ENCODE measurements around the gene CFAP100.

The CFAP100 gene

GRCh38 chr3:126422571-126423091 lies 27.9 kb downstream of the CFAP100 start:
- no peaks in the 10 kb centered on the region for H4K20me1 ChIP-seq (ENCODE audit: insufficient read depth, low read length)
- H3K27me3 ChIP-seq (replicated peaks; ENCODE audit: insufficient read depth, low read length), result no peaks in the 10 kb centered on the region
- no peaks in the 10 kb centered on the region for H3K9me3 ChIP-seq (replicated peaks; ENCODE audit: insufficient read depth, low read length)
- H3K4me1 ChIP-seq (ENCODE audit: low read length), result no peaks in the 10 kb centered on the region
- H3K27ac ChIP-seq (ENCODE audit: low read length), result no peak overlapping the region
- no peak overlapping the region for H2AFZ ChIP-seq (ENCODE audit: low read length)
- DNase-seq, result no peak
- H3K9me2 ChIP-seq (replicated peaks; ENCODE audit: insufficient read depth, low read length), result no peaks in the 10 kb centered on the region
- TF ChIP-seq EZH2phosphoT487 (IDR thresholded peaks at IDR 0.05; ENCODE audit: low read length) (no peak), CTCF (IDR thresholded peaks at IDR 0.05; ENCODE audit: low read length) (no peak), EZH2 (optimal IDR thresholded peaks at IDR 0.05; ENCODE audit: low read depth, low read length) (no peak)
- H3K9ac ChIP-seq (ENCODE audit: low read length), result no peak overlapping the region
- H3K4me3 ChIP-seq (ENCODE audit: low read length), result no peak overlapping the region
- H3F3A ChIP-seq (ENCODE audit: insufficient read depth, low read length), result no peaks in the 10 kb centered on the region
- no peaks in the 10 kb centered on the region for H3K36me3 ChIP-seq (replicated peaks; ENCODE audit: insufficient read depth, low read length)
- no peaks in the 10 kb centered on the region for H3K79me2 ChIP-seq (ENCODE audit: low read length)
- H3K4me2 ChIP-seq (ENCODE audit: low read depth, low read length), result no peak overlapping the region

DNA sequence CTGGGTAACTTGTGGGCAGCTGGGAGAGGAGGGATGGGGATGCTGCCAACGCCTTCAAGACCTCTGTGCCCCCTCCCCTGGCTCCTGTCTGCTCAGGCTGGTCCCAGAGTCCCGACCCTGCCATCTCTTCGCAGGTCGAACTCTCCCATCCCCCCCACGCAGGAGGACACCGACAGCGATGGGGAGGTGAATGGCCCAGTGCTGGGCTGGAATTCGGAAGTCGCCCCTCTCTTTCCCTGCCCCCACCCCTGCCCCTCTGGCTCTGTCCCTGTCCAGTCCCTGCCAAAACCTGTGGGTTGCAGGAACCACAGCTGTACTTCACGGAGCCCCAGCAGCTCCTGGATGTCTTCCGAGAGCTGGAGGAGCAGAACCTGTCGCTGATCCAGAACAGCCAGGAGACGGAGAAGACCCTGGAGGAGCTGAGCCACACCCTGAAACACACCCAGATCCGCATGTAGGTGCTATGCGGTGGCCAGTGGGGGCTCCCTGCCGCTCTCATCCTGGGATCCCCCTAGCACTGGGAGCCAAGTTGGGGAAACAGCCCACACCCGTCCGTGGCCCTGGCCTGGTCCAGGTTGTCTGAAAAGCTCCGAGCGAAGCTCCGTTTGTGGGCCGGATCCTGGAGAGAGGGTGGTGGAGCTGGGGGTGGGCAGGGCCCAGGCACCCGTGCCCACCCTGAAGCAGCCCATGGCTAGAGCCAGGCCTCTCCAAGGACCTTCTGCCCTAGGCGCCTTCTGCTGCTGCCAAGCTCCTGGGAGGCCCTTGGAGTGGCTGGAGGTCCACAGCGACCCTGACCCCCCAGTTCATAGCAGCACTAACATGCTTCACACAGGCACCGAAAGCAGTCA lies 28.7 kb downstream of the CFAP100 start:
- H3K4me2 ChIP-seq (ENCODE audit: low read depth, low read length), result no peak overlapping the region
- H3K27ac ChIP-seq (ENCODE audit: low read length), result no peak overlapping the region
- no peaks in the 10 kb centered on the region for H3K9me3 ChIP-seq (replicated peaks; ENCODE audit: insufficient read depth, low read length)
- H4K20me1 ChIP-seq (ENCODE audit: insufficient read depth, low read length), result no peaks in the 10 kb centered on the region
- no peak for TF ChIP-seq CTCF (IDR thresholded peaks at IDR 0.05; ENCODE audit: low read length)
- no peak for TF ChIP-seq EZH2phosphoT487 (IDR thresholded peaks at IDR 0.05; ENCODE audit: low read length)
- TF ChIP-seq EZH2 (optimal IDR thresholded peaks at IDR 0.05; ENCODE audit: low read depth, low read length), result no peak
- no peaks in the 10 kb centered on the region for H3K9me2 ChIP-seq (replicated peaks; ENCODE audit: insufficient read depth, low read length)
- DNase-seq, result no peak
- H3K4me1 ChIP-seq (ENCODE audit: low read length), result no peaks in the 10 kb centered on the region
- H3K4me3 ChIP-seq (ENCODE audit: low read length), result no peak overlapping the region
- no peaks in the 10 kb centered on the region for H3K79me2 ChIP-seq (ENCODE audit: low read length)
- no peak overlapping the region for H2AFZ ChIP-seq (ENCODE audit: low read length)
- H3F3A ChIP-seq (ENCODE audit: insufficient read depth, low read length), result no peaks in the 10 kb centered on the region
- no peak overlapping the region for H3K9ac ChIP-seq (ENCODE audit: low read length)
- H3K36me3 ChIP-seq (replicated peaks; ENCODE audit: insufficient read depth, low read length), result no peaks in the 10 kb centered on the region
- no peaks in the 10 kb centered on the region for H3K27me3 ChIP-seq (replicated peaks; ENCODE audit: insufficient read depth, low read length)

- Histone ChIP-seq H3K79me2 (ENCODE audit: low read length) (no peaks in the 10 kb centered on the region), H2AFZ (ENCODE audit: low read length) (no peak overlapping the region), H3K27ac (ENCODE audit: low read length) (no peak overlapping the region), H3K4me3 (ENCODE audit: low read length) (no peak overlapping the region), H3K9me2 (replicated peaks; ENCODE audit: insufficient read depth, low read length) (no peaks in the 10 kb centered on the region), H3K36me3 (replicated peaks; ENCODE audit: insufficient read depth, low read length) (no peaks in the 10 kb centered on the region), H3K9me3 (replicated peaks; ENCODE audit: insufficient read depth, low read length) (no peaks in the 10 kb centered on the region), H3K27me3 (replicated peaks; ENCODE audit: insufficient read depth, low read length) (no peaks in the 10 kb centered on the region), H3K9ac (ENCODE audit: low read length) (no peak overlapping the region), H3K4me2 (ENCODE audit: low read depth, low read length) (no peak overlapping the region), H3K4me1 (ENCODE audit: low read length) (no peaks in the 10 kb centered on the region), H3F3A (ENCODE audit: insufficient read depth, low read length) (no peaks in the 10 kb centered on the region), H4K20me1 (ENCODE audit: insufficient read depth, low read length) (no peaks in the 10 kb centered on the region)
- DNase-seq, result no peak
- TF ChIP-seq EZH2 (optimal IDR thresholded peaks at IDR 0.05; ENCODE audit: low read depth, low read length), result no peak
Observed at GRCh38 chr3:126424039-126424717, 29.5 kb downstream of the CFAP100 start.

Measured in MM.1S (cell line).